ENCODE results near the gene ITPR3.

Gene ITPR3

DNA sequence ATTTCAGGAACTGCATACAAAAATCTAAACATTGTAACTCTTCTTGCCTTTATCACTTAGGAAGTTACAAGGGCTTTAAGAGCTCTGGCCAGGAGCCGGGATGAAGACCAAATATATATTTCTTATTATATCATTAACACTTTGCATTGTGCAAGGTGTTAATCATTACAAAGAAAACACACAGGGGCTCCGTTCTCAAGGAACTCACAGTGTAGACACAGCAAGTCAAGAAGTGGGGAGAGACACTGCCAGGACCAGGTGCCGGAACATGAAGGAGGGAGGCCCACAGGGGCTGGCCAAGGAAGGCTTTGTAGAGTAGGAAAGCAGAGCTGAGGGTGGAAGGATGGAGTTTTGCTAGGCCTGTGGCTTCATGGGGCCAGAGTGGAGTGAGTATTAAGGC, 17.4 kb downstream of the ITPR3 start:
- DNase-seq (ENCODE audit: low read depth) = no peak

DNA sequence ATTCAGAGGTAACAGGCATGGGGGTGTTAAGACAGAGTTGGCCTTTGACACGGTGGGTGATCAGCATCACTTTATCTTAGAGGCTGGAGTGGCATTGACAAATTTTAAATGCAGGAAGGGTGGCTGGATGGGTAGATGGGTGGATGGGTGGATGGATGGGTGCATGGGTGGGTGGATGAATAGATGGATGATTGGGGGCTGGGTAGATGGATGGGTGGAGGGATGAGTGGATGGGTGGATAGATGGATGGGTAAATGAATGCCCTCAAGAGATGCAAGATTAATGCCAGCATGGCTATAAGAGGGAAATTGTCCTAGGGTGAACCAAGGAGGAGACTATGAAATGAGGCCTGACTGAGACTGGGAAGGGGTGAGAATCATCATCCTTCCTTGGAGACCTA, 18.4 kb downstream of the ITPR3 start:
- no peak for DNase-seq (ENCODE audit: low read depth)

DNA sequence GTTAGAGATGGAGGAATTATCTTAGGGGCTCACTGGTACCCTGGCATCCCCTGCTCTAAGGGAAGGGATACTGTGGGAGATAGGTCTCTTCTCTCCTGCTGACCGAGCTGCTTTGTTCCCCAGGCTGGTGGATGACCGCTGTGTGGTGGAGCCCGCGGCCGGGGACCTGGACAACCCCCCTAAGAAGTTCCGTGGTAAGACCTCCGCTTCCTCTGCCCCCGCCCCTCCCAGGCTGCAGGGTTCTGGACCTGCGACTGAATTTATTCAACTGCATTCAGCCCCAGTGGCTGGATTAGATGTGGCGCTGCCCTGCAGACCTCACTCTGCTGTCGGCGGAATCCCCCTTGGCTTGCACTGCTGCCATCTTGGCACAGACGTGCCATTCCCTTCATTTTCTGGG, 19.2 kb downstream of the ITPR3 start:
- no peak for DNase-seq (ENCODE audit: low read depth)

GRCh38 chr6:33641144-33641543, 20.0 kb downstream of the ITPR3 start:
- no peak for DNase-seq (ENCODE audit: low read depth)

GRCh38 chr6:33641602-33642001, 20.5 kb downstream of the ITPR3 start:
- DNase-seq (ENCODE audit: low read depth) = no peak

- DNase-seq (ENCODE audit: low read depth) = no peak
Observed at GRCh38 chr6:33642897-33643296, 21.8 kb downstream of the ITPR3 start.

DNA sequence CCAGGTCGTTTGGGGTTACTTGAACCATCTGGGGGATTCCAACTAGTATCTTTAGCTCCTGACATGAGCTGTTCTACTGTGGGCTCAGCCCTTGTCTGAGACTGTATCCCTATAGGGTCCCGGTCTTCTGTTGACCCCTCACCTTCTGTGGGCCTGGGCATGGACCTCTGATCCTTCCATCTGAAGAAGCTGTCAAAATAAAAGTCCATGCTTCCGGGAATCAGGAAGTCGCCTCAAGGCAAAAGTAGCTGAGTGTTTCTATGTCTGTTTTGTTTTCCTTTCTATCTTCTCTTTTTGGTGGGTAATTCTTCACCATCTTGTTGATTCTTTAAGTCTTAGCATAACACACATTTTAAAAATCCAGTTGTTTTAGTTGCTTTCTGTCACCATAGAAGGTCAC, 30.3 kb downstream of the ITPR3 start:
- DNase-seq (ENCODE audit: low read depth) = no peak

- DNase-seq (ENCODE audit: low read depth) = no peak
Observed at GRCh38 chr6:33652002-33652401, 30.9 kb downstream of the ITPR3 start.

DNA sequence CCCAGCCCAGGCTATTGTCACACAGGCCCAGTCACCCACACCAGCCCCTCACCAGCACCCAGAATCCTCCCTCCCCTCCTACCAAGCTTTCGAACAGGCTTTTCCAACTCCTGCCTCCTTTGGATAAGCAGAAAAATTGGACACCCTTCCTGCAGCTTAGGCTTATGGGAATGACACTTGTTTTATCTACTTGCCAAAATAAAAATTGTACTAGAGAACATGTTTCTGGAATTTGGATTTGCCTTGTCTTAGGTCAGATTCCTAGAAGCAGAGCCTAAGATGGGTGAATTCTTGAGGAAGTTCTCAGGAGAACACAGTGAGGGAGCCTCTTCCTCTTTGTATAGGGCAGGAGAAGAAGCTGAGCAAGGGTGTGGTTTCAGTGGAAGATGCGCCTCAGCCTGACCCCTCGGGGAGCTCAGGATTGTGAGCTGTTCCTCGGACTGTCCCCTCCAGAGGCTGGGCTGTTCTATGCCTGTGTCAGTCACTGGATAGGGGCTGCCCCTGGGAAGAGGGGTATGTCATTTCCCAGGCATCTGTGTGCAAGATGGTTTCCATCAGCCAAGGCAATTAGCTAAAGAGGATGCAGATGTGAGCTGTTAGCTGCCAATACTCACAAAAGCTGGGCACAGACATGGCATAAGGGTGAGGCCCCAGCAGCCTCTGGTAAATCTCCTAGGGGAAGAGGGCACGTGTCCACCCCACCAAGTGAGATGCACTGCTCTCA, 33.9 kb downstream of the ITPR3 start:
- DNase-seq (ENCODE audit: low read depth) = peak; percentile 62

DNA sequence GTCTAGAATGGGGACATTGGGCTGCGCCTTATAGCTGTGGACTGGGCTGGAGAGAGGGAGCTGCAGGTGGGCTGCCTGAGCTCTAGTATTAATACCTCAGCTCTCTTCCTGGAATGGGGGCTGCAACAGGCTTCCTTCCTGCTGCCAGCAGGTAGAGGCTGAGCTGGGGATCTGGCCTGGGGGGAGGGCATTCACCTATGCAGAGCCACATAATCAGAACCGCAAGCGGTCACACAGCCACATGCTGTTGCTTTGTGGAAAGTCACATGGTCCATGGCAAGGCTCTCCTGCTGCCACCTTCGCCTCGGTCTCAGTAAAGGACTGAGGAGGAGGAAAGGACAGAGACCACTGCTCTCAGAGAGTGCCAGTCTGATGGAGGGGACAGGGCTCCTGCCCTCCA, 35.7 kb downstream of the ITPR3 start:
- DNase-seq (ENCODE audit: low read depth) = no peak

DNA sequence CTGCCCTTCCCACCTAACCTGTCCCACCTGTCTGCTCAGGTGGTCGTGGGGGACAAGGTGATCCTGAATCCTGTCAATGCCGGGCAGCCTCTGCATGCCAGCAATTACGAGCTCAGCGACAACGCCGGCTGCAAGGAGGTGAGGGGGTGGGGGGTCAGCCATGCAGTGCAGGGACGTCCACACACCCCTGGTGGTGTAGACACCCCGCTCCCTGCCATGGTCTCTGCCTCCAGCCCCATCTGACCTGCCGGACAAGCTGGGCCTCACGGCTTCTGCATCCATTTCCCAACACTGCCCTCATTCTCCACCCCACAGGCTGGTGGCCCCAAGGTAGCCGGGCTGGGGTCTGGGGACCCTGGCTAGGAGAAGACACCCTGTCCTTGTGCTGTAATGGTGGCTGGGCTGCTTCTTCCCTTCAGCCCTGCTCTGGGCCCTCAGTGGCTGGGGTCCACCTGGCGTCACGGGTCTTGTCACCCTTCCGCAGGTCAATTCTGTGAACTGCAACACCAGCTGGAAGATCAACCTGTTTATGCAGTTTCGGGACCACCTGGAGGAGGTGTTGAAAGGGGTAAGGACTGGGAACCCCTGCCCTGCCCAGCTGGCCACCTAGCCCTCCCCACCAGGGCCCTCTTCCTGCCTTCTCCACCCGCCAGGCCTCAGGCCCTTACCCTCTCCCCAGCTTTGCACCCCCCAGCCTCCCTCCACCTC, 38.0 kb downstream of the ITPR3 start:
- DNase-seq (ENCODE audit: low read depth) = no peak

- no peak for DNase-seq (ENCODE audit: low read depth)
Observed at GRCh38 chr6:33659986-33660385, 38.9 kb downstream of the ITPR3 start.

GRCh38 chr6:33661106-33661838, 40.1 kb downstream of the ITPR3 start:
- DNase-seq (ENCODE audit: low read depth) = no peak

DNA sequence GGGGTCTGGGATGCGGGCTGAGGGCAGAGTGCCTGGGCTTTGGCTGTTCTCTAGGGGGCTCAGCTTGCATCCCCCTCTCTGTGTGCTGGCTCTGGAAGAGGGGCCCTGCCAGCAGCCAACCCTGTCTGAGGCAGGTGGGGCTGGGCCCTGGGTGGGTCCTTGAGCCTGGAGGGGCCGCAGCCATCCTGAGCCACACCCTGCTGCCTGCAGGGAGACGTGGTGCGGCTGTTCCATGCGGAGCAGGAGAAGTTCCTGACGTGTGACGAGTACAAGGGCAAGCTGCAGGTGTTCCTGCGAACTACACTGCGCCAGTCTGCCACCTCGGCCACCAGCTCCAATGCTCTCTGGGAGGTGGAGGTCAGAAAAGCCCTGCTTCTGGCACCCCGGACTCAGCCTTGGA, 41.2 kb downstream of the ITPR3 start:
- DNase-seq (ENCODE audit: low read depth) = no peak

- DNase-seq (ENCODE audit: low read depth) = no peak
Observed at GRCh38 chr6:33663028-33663427, 41.9 kb downstream of the ITPR3 start.

GRCh38 chr6:33663727-33664449, 42.8 kb downstream of the ITPR3 start:
- DNase-seq (ENCODE audit: low read depth) = no peak

DNA sequence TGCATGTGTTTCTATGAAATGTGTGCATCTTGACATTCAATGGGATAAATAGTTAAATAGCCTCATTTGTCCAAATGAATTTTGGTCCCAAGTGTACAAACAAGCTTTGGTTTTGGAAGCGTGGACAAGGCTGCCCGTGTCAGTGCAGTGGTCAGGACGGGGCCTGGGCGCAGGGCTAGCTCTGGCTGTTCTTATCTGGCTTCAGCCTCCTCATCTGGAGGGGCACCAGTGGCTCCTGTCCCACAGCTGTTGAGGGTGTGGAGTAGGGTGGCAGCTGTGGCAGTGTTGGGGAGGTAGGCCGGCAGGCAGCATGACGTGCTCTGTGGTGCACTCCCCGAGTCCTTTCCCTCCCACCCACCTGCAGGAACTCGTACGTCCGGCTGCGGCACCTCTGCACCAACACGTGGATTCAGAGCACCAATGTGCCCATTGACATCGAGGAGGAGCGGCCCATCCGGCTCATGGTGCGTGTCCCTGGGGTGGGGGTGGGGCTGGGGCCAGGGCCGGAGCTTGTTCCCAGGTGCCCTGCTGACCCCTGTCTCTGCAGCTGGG, 43.5 kb downstream of the ITPR3 start:
- no peak for DNase-seq (ENCODE audit: low read depth)

DNA sequence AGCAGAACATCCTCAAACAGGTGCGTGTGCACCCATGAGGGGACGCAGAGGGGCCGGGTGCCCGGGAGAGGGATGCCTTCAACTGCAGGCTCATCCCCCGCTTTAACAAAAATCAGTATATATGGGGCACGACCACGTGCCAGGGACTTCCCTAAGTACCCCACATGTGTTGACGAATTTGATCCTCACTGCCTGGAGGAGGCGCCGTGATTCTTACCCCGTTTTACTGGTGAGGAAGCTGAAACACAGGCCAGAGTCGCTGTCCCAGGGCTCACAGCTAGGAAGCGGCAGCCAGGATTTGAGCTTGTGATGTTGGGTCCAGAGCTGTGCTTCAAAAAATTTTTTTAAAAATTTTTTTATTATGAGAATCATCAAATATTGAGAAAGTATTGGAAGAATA, 44.8 kb downstream of the ITPR3 start:
- no peak for DNase-seq (ENCODE audit: low read depth)

DNA sequence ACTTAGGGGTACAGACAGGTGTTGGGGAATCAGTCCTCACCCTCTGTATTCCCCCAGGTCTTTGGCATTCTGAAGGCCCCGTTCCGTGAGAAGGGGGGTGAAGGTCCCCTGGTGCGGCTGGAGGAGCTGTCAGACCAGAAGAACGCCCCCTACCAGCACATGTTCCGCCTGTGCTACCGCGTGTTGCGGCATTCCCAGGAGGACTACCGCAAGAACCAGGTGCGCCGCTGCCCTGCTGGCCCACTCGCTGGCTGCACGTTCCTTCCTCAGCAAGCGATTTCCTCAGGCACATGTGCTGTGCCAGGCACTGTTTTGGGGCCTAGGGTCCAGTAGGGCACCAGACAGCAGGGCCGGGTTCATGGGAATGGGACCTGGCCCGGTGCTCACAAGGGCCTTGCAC, 46.0 kb downstream of the ITPR3 start:
- DNase-seq (ENCODE audit: low read depth) = no peak

DNA sequence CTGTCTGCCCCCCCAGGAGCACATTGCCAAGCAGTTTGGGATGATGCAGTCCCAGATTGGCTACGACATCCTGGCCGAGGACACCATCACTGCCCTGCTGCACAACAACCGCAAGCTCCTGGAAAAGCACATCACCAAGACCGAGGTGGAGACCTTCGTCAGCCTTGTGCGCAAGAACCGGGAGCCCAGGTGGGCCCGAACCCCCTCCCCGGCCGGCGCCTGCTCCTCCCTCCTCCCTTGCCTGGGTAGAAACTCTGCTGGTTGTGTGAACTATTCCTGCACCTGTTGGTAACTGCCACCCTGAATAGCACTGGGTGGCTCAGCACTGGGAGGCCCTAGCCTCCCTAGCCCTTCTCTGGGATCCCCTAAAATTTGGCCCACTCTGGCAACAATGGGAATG, 46.7 kb downstream of the ITPR3 start:
- no peak for DNase-seq (ENCODE audit: low read depth)

- no peak for DNase-seq (ENCODE audit: low read depth)
Observed at GRCh38 chr6:33668328-33668727, 47.2 kb downstream of the ITPR3 start.

- no peak for DNase-seq (ENCODE audit: low read depth)
Observed at GRCh38 chr6:33668914-33669313, 47.8 kb downstream of the ITPR3 start.
